ENCODE measurements around the gene MLYCD. TPM values are rescaled to one million over a fixed set of nuclear protein-coding genes. Genes with fewer than 3 reads are reported as not detected.

The MLYCD gene
- total RNA-seq, 1 donor from 2014 or later, result 7.4 TPM

GRCh38 chr16:83925957-83926725 lies 27.2 kb downstream of the MLYCD start:
- H3K27ac Mint-ChIP-seq, result no peak overlapping the region

GRCh38 chr16:83926726-83927397 lies 27.9 kb downstream of the MLYCD start:
- H3K36me3 Mint-ChIP-seq, result no peaks in the 10 kb centered on the region
- TF ChIP-seq CTCF (IDR thresholded peaks at IDR 0.05; ENCODE audit: unreplicated experiment), result peak; percentile 87
- peak; percentile 63 to 93 for DNase-seq (ENCODE audit: low spot score in 2 of 2, unreplicated experiment in 2 of 2)
- H3K27me3 Mint-ChIP-seq (ENCODE audit: low read depth), result peaks cover 2% of the 10 kb centered on the region
- H3K27ac Mint-ChIP-seq, result peak overlapping the region; percentile 92
- peak overlapping the region; percentile 64 for H3K4me3 Mint-ChIP-seq
- H3K4me1 Mint-ChIP-seq, result peaks cover 8% of the 10 kb centered on the region
- no peaks in the 10 kb centered on the region for H3K9me3 Mint-ChIP-seq

More at GRCh38 chr16:83925957-83926725, 27.2 kb downstream of the MLYCD start:
- Mint-ChIP-seq H3K4me3 (no peak overlapping the region), H3K9me3 (no peaks in the 10 kb centered on the region), H3K36me3 (no peaks in the 10 kb centered on the region), H3K27me3 (ENCODE audit: low read depth) (peaks cover 2% of the 10 kb centered on the region), H3K4me1 (peaks cover 8% of the 10 kb centered on the region)
- no peak for TF ChIP-seq CTCF (IDR thresholded peaks at IDR 0.05; ENCODE audit: unreplicated experiment)
- DNase-seq (ENCODE audit: low spot score in 2 of 2, unreplicated experiment in 2 of 2), result no peak

GRCh38 chr16:83928341-83929055 lies 29.6 kb downstream of the MLYCD start:
- Mint-ChIP-seq H3K4me1 (peaks cover 8% of the 10 kb centered on the region), H3K27ac (no peak overlapping the region), H3K4me3 (no peak overlapping the region), H3K27me3 (ENCODE audit: low read depth) (peaks cover 2% of the 10 kb centered on the region), H3K36me3 (no peaks in the 10 kb centered on the region), H3K9me3 (no peaks in the 10 kb centered on the region)
- no peak for TF ChIP-seq CTCF (IDR thresholded peaks at IDR 0.05; ENCODE audit: unreplicated experiment)
- DNase-seq (ENCODE audit: low spot score in 2 of 2, unreplicated experiment in 2 of 2), result no peak

GRCh38 chr16:83929811-83930555 lies 31.1 kb downstream of the MLYCD start:
- no peak for DNase-seq (ENCODE audit: low spot score in 2 of 2, unreplicated experiment in 2 of 2)
- no peaks in the 10 kb centered on the region for H3K9me3 Mint-ChIP-seq
- H3K4me1 Mint-ChIP-seq, result peaks cover 17% of the 10 kb centered on the region
- peaks cover 2% of the 10 kb centered on the region for H3K27me3 Mint-ChIP-seq (ENCODE audit: low read depth)
- no peaks in the 10 kb centered on the region for H3K36me3 Mint-ChIP-seq
- TF ChIP-seq CTCF (IDR thresholded peaks at IDR 0.05; ENCODE audit: unreplicated experiment), result no peak
- H3K27ac Mint-ChIP-seq, result no peak overlapping the region
- no peak overlapping the region for H3K4me3 Mint-ChIP-seq

Data from mesothelial cell of epicardium (in vitro differentiated cells).